NCI-H2196 treated with DMSO at 0.1 percent for 48 hours (cell line): ENCODE results near the gene TTR.

Source experiments
- DNase-seq: peaks from one replicate; lab custom pipeline; 2025; ENCODE audit not compliant: unreplicated experiment; lab: John Stamatoyannopoulos, UW

The TTR gene

GRCh38 chr18:31578126-31578525 is 13.6 kb upstream of the TTR start:
- DNase-seq: no peak

GRCh38 chr18:31579375-31579774 is 12.3 kb upstream of the TTR start:
- DNase-seq: no peak

GRCh38 chr18:31581498-31582197 is 10.0 kb upstream of the TTR start:
- DNase-seq: no peak

- no peak for DNase-seq
Measured at GRCh38 chr18:31583185-31583854, 8.4 kb upstream of the TTR start.

- no peak for DNase-seq
Measured at GRCh38 chr18:31585991-31586390, 5.7 kb upstream of the TTR start.

GRCh38 chr18:31586616-31587015 is 5.1 kb upstream of the TTR start:
- no peak for DNase-seq

- DNase-seq: no peak
Measured at GRCh38 chr18:31587529-31587928, 4.1 kb upstream of the TTR start.

GRCh38 chr18:31590570-31590969 is 1.1 kb upstream of the TTR start:
- DNase-seq: no peak

- DNase-seq: no peak
Measured at GRCh38 chr18:31591113-31591512, 564 bp upstream of the TTR start.

- no peak for DNase-seq
Measured at GRCh38 chr18:31592506-31593157, 955 bp downstream of the TTR start.

- DNase-seq: no peak
Measured at GRCh38 chr18:31595121-31595771, 3.6 kb downstream of the TTR start.

- DNase-seq: no peak
Measured at GRCh38 chr18:31596081-31596872, 4.6 kb downstream of the TTR start.

- DNase-seq: no peak
Measured at GRCh38 chr18:31598021-31598805, 6.5 kb downstream of the TTR start.

GRCh38 chr18:31603315-31603714 is 11.6 kb downstream of the TTR start:
- no peak for DNase-seq

GRCh38 chr18:31606265-31606664 is 14.6 kb downstream of the TTR start:
- DNase-seq: no peak

- no peak for DNase-seq
Measured at GRCh38 chr18:31607384-31607783, 15.7 kb downstream of the TTR start.

- no peak for DNase-seq
Measured at GRCh38 chr18:31609886-31610285, 18.2 kb downstream of the TTR start.

GRCh38 chr18:31610286-31611205 is 18.9 kb downstream of the TTR start:
- DNase-seq: no peak

GRCh38 chr18:31611511-31611910 is 19.8 kb downstream of the TTR start:
- no peak for DNase-seq
